ENCODE measurements around the gene KIAA0232.
"Not testable (repeated sequence)": the region's sequence is repeated elsewhere in the genome, so short reads cannot be mapped to it uniquely, and the experiment has no call there.

Gene KIAA0232

DNA sequence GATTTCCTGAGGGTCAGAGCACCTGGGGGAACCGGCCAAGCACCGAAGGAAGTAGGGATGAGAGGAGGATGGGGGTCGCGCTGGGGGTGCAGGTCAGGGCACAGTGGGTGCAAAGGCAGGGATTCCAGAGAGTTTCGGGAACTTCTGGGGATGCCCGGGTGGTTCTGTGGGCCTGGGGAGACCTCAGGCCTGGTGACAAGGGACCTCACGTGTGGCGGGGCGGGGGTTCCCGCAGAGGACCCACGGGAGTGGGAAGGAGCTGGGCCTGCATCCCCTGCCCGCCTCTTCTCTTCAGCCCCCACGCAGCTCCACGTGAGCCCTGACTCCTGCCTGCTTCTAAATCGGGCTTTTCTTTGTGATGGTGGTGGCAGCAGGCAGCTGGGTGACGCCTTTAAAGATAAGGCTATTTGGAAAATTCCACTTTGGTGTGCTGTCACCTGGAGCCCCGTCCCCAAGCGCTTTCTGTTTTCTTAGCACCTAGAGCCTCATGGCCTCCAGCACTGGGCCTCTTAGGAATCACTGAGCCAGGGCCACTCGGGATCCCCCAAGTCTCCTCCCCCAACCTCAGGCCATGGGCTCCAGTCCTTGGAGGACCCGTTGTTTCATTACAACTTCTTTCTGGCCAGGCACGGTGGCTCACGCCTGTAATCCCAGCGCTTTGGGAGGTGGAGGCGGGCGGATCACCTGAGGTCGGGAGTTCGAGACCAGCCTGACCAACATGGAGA is 120.0 kb downstream of the KIAA0232 start:
- DNase-seq (ENCODE audit: low spot score): no peak

DNA sequence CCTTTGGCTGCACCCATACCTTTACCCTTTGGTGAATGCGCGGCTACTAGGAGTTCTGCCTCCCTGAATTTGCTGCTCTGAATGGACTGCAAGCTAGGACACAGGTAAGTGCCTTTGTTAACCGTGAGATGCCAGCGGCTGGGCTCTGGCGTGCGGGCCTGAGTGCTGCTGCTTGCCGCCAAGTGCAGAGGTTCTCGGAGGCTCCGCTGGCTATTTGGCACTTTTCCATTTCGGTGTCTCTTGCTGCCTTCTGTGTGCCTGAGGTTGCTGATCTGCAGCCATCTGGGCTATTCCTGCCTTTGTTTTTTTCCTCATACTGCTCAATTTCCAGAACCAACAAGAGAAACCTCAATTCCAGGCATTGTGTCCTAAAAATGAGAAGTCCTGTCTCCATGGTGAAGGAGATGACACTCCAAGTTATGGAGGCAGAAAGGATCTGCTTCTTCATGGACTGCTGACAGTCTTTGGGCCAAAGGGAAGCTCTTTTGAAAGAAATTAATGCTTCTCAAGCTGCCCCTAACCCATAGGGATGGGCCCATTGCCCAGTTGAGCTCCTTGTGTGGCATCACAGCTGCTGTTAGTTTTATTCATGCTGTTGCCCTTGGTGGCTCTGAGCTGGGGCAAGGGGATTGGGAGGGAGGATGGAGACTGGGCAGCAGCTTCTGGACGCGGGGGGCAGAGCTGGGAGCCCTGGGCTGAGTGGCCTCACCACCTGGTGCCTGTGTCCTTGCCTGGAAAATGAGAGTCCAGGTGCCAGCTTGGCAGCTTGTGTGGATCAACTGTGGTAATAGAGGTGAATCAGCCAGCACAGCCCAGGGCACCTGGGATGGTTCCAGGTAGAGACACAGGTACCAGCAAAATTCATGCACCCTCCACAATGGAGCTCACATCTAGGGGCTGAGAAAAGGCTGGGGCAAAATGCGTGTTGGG is 123.3 kb downstream of the KIAA0232 start:
- no peak for DNase-seq (ENCODE audit: low spot score)

GRCh38 chr4:6906486-6906885 is 124.0 kb downstream of the KIAA0232 start:
- DNase-seq (ENCODE audit: low spot score): not testable (repeated sequence)

DNA sequence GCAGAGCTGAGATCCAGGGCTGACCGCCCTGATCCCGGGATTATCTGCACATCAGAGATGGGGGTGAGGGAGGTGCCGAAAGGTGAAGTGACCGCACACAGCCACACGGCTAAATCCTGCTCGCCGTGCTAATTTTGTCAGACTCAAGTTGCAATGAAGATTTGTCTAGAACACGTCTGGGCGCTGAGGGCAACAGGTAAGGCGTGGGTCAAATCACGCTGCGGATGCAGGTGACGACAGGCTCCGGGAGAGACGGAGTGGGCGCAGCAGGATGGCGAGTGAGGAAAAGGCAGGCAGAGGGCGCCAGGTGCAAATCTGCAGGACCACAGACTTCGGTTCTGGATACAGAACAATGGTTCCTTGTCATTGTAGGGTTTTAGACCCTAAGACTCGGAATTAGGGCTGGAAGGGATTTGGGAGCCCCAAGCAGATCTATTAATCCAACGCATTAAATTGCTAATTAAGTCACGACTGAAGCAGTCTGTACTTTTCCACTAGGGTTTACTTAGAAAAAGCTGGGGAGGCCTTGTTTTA is 125.2 kb downstream of the KIAA0232 start:
- no peak for DNase-seq (ENCODE audit: low spot score)

- no peak for DNase-seq (ENCODE audit: low spot score)
Measured at GRCh38 chr4:6908432-6909112, 126.0 kb downstream of the KIAA0232 start.

DNA sequence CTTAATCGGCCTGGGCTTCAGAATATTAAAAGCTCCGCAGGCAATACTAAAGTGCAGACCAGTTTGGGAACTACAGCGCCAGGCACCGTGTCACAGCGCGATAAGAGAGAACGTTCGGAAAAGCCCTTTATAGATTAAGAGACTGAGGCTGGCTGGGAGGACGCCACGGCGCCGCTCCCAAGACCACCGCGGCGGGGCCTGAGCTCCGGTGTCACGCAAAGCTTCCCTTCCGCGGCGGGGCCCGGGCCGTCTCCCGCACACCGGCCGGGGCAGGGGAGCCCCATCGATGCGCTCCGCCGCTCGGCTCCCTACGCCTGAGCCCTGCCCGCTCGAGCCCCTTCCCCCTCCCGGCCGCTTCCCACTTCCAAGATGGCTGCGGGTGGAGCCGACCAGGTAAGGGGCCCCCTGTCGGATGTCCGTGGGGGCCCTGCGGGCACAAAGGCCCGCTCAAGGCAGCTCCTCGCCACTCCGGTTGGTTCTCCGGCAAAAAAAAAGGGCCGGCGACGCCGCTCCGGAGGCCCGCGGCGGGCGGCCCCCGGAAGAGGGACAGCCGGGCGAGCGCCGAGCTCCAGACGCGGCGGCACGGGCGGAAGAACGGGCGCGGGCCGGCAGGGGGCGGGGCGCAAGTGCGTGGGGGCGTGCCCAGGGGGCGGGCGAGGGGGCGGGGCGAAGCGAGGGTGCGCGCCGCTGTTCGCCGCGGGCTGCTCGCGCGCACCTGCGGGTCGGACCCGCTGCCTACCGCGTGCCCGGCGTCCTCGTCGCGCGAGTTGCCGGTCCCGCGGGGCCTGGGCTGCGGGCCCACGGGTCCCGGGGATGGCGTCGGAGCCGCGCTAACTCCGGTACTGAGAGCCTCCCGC is 126.8 kb downstream of the KIAA0232 start, which contains the start of gene TBC1D14:
TBC1D14 (plus strand) TSS at position 714 of the 857 bp plus-strand sequence. CDS start 13,564 bp downstream, outside the sequence.
- DNase-seq (ENCODE audit: low spot score): peak; percentile 82

DNA sequence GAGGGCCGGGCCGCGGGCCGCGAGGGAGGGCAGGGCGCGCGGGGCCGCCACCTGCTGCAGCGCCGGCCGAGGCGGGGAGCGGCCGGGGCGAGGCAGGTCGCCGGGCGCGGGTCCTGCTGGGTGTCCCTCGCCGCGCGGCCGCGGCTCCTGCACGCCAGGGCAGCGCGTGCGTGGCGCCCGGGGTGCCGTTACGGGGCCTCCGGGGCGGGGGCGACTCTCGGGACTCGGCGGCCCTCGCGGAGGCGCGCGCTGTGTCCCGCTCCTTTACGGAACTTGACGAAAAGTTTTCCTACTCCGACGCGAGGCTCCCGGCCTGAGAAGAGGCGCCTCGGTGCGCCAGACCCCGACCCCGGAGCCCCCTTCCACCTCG is 127.4 kb downstream of the KIAA0232 start:
- DNase-seq (ENCODE audit: low spot score): no peak

GRCh38 chr4:6910340-6910959 is 127.9 kb downstream of the KIAA0232 start:
- no peak for DNase-seq (ENCODE audit: low spot score)

DNA sequence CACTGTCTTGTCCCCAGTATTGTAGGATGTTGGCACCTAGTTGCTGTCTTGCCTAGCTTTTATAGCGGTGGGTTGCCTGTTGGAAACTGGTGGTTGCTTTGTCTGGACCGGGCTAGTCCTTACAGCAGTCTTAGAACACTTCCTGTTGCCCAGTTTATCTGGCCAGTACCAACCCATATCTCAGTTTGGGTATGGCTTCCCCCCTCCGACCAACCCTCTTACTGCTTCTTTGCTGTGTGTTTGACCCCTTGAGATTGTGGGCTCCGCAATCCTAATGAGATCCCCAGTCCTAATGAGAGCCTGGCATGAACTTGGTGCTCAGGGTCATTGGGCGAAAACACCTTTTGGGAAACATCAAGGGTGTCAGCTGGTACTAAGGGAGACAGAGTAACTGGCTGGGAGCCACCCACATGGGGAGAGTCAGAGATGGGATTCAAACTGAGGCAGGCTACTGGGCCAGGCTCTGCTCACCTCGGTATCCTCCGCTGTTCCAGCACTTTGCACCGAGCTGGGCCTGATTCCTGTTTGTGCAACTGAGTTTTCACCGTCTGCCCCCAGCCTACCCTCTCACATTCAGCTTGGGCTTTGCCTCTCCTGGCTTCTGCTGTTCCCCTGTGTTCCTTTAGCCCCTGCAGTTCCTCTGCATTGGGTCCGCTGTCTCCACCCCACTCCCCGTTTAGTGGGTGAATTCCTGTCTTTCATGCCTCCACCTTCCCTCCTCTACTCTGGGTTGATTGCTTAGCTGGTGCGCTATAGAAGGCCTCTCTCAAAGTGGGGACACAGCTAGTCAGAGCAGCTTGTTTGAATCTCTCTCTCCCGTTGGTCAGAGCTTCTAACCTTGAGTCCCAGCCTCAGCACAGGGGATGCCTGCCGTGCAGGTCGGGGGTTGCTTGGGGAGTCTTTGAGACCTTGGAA is 128.7 kb downstream of the KIAA0232 start:
- DNase-seq (ENCODE audit: low spot score): no peak

- DNase-seq (ENCODE audit: low spot score): not testable (repeated sequence)
Measured at GRCh38 chr4:6911917-6912316, 129.4 kb downstream of the KIAA0232 start.

DNA sequence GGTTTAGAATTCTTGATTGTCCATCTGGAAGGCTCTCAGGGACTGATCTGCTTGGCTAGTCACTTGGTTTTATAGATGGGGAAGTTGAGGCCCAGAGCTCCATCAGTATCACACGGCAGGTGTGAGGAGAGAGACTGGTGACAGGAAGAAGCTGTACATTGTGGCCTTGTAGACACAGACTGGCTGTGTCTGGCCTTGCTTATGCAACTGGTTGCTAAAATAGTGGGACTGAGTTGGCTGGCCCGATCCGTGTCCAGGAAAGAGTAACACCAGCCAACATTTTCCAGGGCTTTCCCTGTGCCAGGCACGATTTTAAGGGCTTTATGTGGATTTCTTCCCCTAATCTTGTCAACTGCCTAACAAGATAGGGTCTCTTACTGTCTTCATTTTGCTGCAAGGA is 129.9 kb downstream of the KIAA0232 start:
- no peak for DNase-seq (ENCODE audit: low spot score)

GRCh38 chr4:6913350-6913905 is 130.9 kb downstream of the KIAA0232 start:
- DNase-seq (ENCODE audit: low spot score): no peak

GRCh38 chr4:6914448-6914847 is 131.9 kb downstream of the KIAA0232 start:
- DNase-seq (ENCODE audit: low spot score): no peak

- no peak for DNase-seq (ENCODE audit: low spot score)
Measured at GRCh38 chr4:6915041-6916005, 132.8 kb downstream of the KIAA0232 start.

DNA sequence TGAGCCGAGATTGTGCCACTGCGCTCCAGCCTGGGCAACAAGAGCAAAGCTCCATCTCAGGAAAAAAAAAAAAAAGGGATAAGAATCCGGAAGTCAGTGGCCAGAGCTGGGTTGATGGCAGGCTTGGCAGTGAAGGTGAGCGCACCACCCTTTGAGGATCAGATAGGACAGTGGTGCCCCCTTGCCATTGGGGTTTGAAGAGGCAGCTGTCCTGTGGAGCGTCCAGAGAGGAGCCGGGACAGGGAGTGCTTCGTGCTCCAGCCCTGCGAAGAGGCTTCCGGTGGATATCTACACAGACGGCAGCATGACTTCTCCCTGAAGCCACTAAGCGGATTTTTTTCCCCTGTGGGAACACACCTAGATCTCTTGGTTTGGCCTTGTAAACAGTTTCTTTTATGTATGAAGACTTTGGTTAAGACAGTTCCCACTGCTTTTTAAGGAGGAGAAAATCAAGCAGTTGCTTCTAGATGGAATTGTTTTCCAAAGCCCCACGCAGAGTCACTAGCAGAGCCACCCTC is 133.6 kb downstream of the KIAA0232 start:
- no peak for DNase-seq (ENCODE audit: low spot score)

DNA sequence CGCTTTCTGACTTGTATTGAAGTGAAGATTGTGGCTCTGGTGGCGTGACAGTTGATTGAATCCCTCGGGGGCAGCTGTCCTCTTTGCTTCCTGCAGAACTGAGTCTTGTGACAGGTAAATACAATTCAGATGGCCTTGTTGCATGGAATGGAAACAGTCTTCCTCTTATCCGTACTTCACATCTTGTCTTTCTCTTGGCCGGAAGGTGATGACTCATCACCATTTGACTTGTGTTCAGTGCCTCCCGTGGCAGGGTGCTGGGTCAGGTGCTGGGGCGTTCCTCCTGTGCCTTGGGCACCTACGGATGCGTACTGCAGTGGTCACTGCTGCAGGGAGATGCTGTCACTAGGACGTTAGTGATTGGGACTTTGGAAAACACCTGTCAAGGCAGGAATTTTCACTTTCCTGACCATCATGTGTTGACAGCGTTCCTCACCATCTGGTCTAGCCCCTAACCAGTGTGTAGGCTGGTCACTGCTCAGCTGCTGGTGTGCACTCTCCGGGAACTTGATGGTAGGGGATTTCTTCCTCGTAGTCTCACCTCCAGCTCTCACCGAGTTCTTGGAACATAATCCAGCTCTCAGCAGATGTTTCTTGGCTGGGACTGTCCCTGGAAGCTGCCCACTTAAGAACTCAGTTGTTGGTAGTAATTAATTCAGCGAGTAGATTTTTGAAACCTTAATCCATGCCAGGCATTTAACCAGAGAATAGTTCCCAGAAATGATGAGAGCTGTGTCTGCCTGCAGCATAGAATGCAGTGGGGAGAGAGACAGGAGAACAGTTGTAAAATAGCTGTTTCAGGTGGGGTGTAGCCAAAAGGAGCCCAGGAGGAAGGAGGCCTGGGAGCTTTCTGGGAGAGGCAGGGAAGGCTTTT is 134.3 kb downstream of the KIAA0232 start:
- DNase-seq (ENCODE audit: low spot score): no peak

Measured in pons (tissue), 1 donor.